Pancreas (tissue), 10 donors: Measurements from ENCODE around the gene MAT2B. TPM values are rescaled to one million over a fixed set of nuclear protein-coding genes. Genes with fewer than 3 reads are reported as not detected.

Experiments used
- ATAC-seq, 4 donors: fragments of 200-7000 bp; cut with Tn5 transposase; one replicate each; pipeline versions ENCODE4 v1.8.0 to v1.9.1; 2020; ENCODE audit warnings: mild to moderate bottlenecking in 4 of 4, moderate library complexity in 4 of 4
- DNase-seq, 6 donors: peaks; one replicate each; pipeline ENCODE4 v3.0.0-alpha.2; 2020
- FAIRE-seq: peaks from 2 replicates; lab custom pipeline; 2012; peaks lifted over from hg19 to GRCh38; lab: Jason Lieb, UNC
- H3K27ac ChIP-seq, 4 donors: fragments of 200-600 bp; sonication (generic); 1 replicate in 3 of 4; 2 replicates in 1 of 4; pipeline versions ENCODE4 v1.5.0 to v1.8.0; 2020
- H3K27me3 ChIP-seq, 4 donors: fragments of 200-600 bp; one replicate each; pipeline ENCODE4 v1.8.0; 2021
- H3K36me3 ChIP-seq, 3 donors: fragments of 200-600 bp; sonication (generic) in 1 of 3; one replicate each; pipeline versions ENCODE4 v1.5.0 to v1.8.0; 2020 to 2021
- H3K4me1 ChIP-seq, 3 donors: fragments of 200-600 bp; one replicate each; pipeline ENCODE4 v1.8.0; 2021
- H3K4me3 ChIP-seq, 4 donors: fragments of 200-600 bp; sonication (generic) in 2 of 4; one replicate each; pipeline versions ENCODE4 v1.5.0 to v1.8.0; 2020 to 2021
- H3K9me3 ChIP-seq, 4 donors: fragments of 200-600 bp; one replicate each; pipeline ENCODE4 v1.8.0; 2021
- CTCF ChIP-seq, 4 donors: fragments of 200-600 bp; sonication (generic) in 3 of 4; IDR thresholded peaks; one replicate each; pipeline versions ENCODE4 v1.5.0 to v1.8.0; 2021; ENCODE audit warnings: antibody characterized with exemption in 4 of 4
- WGBS, 2 donors: extraction: QIAGEN DNeasy Blood & Tissue Kit; methylation state at CpG; one replicate each; pipeline ENCODE4 v1.1.7; 2013; 5-methylcytosine and 5-hydroxymethylcytosine counted together
- intact Hi-C, 3 donors: fragments of 100-400 bp; cut with DNase I; formaldehyde crosslinking; loops; one replicate each; pipeline versions ENCODE4 v1.11.1 to v1.14.2; 2022
- polyA plus RNA-seq, 2 donors: library from polyadenylated mRNA; stranded (reverse); fragments of 200-250 nt; gene quantifications; one replicate each; pipeline ENCODE4 v1.2.3, GENCODE V29; 2013
- total RNA-seq, 6 donors: library from RNA; stranded (reverse); fragmentation: NEBNext Ultra II Directional in 4 of 6; extraction: Animal tissue kit (Norgen Biotek cat#: 25700) in 4 of 6; gene quantifications; one replicate each; pipeline versions ENCODE4 v1.2.1 to v1.2.4, GENCODE V29; 2021 to 2023
- donor health status: healthy with polysubstance abuse.
- donor health status: DM: no; HTN: no; CAD: no; lungs with moderate emphysema.
- donor health status: DM: no; HTN: no; CAD: no.
- donor health status: control.
- donor health status: control.
- donor health status: Bipolar disorder and iron deficiency.
- donor health status: DM: yes; HTN: yes; CAD: no.
- donor health status: DM: no; HTN: no; CAD: no.
- donor health status: DM: no; HTN: no; CAD: no.
- donor health status: DM: yes; HTN: yes; CAD: no.

MAT2B gene
- total and polyA plus RNA-seq, 8 donors, result 9.2 to 34.6 (median 15.9) TPM

- FAIRE-seq (no peak), ATAC-seq (no peak), DNase-seq (no peak)
- no peaks in the 10 kb centered on the region for H3K36me3 ChIP-seq
- H3K9me3 ChIP-seq, result no peaks in the 10 kb centered on the region
- H3K27ac ChIP-seq, result peak overlapping the region; percentile 93 to 98 (median 96)
- H3K27me3 ChIP-seq, result no peaks in the 10 kb centered on the region
- 71 to 74% methylated on average over 8 of the region's 8 CpGs for WGBS, 2 donors
- intact Hi-C loops, result no loop called here
- no peak for TF ChIP-seq CTCF (IDR thresholded peaks at IDR 0.05)
- H3K4me1 ChIP-seq, result peaks cover 0 to 9% (median 6%) of the 10 kb centered on the region in 3 donors
- peak overlapping the region in 3 of 4 donors; percentile 59 to 73 (median 64) for H3K4me3 ChIP-seq
Measured at GRCh38 chr5:163502521-163502920, 2.9 kb upstream of the MAT2B start.

GRCh38 chr5:163503106-163504078 is 2.0 kb upstream of the MAT2B start:
- peak; percentile 9 to 45 (median 12) for ATAC-seq
- FAIRE-seq, result no peak
- TF ChIP-seq CTCF (IDR thresholded peaks at IDR 0.05), result no peak
- Histone ChIP-seq H3K27me3 (no peaks in the 10 kb centered on the region), H3K4me3 (peak overlapping the region; percentile 59 to 73 (median 63)), H3K9me3 (no peaks in the 10 kb centered on the region), H3K27ac (peak overlapping the region; percentile 93 to 98 (median 96)), H3K36me3 (no peaks in the 10 kb centered on the region), H3K4me1 (peaks cover 5 to 17% (median 14%) of the 10 kb centered on the region in 3 donors)
- 2% methylated on average over 17 of the region's 17 CpGs for WGBS, 2 donors
- intact Hi-C loops, result no loop called here
- DNase-seq, result peak in 4 of 6 donors; percentile 29 to 58 (median 54)

DNA sequence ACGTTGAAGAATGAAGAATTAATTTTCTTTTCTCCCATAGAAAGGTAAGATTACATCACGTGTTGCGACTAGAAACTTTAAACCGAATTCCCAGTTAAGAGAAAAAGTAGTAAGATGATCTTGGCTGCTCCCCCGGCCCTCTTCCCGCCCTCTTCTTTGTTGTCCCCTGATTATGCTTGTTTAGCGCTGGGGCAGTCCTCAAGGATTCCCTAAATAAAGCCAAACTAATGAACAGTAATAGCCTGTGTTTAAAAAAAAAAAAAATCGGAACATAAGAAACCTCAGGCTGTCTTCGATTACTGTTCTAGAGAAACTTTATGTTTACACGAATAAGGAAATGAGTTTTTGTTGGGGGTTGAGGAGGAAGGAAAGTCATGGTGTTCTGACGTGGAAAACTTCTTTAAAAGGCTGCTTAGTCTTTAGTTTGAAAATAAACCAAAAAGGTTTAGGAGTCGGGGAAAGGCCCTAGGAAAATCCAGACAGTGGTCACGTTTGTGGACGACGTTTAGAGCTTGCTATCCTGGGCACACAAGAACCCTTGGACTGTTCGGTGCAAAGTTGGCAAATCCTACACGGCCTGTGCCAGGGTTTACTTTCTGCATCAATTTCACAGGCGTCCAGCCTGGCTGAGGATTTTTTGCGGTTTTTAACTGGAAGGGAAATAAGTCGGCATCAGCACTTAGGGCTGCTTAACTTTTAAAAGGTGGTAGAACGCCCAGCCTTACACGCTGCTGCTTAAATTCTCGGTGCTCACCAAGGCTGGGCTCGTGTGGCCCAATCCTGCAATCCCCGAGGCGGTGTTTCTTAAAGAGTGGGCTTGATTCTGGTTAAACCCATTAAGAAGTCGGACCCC is 1.1 kb upstream of the MAT2B start:
- no peak for FAIRE-seq
- peaks cover 11 to 23% (median 14%) of the 10 kb centered on the region in 3 donors for H3K4me1 ChIP-seq
- no peaks in the 10 kb centered on the region for H3K36me3 ChIP-seq
- intact Hi-C loops, result no loop called here
- no peaks in the 10 kb centered on the region for H3K9me3 ChIP-seq
- H3K4me3 ChIP-seq, result peak overlapping the region; percentile 59 to 73 (median 63)
- no peaks in the 10 kb centered on the region for H3K27me3 ChIP-seq
- peak overlapping the region; percentile 93 to 98 (median 96) for H3K27ac ChIP-seq
- peak in 3 of 6 donors; percentile 7 to 55 (median 35) for DNase-seq
- TF ChIP-seq CTCF (IDR thresholded peaks at IDR 0.05), result no peak
- peak; percentile 30 to 49 (median 35) for ATAC-seq
- 1 to 2% methylated on average over 27 of the region's 27 CpGs for WGBS, 2 donors

DNA sequence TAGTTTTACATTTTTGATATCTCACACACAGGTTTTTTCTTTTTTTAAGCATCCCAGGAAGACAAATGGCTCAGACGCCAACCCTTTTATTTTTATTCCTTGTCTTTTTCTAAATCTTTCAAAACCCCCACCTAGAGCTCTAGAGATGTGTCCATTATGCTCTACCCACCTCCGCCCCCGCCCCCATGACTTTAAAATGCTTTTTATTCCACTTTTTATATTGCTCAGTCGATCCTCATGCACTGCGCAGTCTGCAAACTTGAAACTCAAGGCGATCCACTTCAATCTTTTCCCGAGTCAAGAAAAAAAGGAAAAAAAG is 411 bp upstream of the MAT2B start:
- Histone ChIP-seq H3K4me1 (peaks cover 15 to 26% (median 18%) of the 10 kb centered on the region in 3 donors), H3K27ac (peak overlapping the region; percentile 93 to 98 (median 96)), H3K36me3 (no peaks in the 10 kb centered on the region), H3K27me3 (no peaks in the 10 kb centered on the region), H3K4me3 (peak overlapping the region; percentile 59 to 73 (median 63)), H3K9me3 (no peaks in the 10 kb centered on the region)
- intact Hi-C loops, result no loop called here
- no peak for DNase-seq
- peak; percentile 0 to 1 (median 1) for ATAC-seq
- FAIRE-seq, result no peak
- 0 to 2% methylated on average over 7 of the region's 7 CpGs for WGBS, 2 donors
- TF ChIP-seq CTCF (IDR thresholded peaks at IDR 0.05), result no peak
